Transverse colon (tissue), 4 donors: ENCODE results near the gene TRIM54. TPM values are rescaled to one million over a fixed set of nuclear protein-coding genes. Genes with fewer than 3 reads are reported as not detected.

Experiments
- total RNA-seq, 4 donors: library from RNA; depleted of rRNA; stranded (reverse); fragments of >200 nt; gene quantifications; one replicate each; pipeline ENCODE4 v1.1.0, GENCODE V29; 2016

TRIM54 gene
- total RNA-seq, 4 donors from 2014 or later, result 0.40 to 1.9 (median 1.2) TPM; not detected in 1

Other genes with a start within 250 kb of the TRIM54 start
- gene TMEM214, start 249.5 kb upstream of the TRIM54 start, total RNA-seq, result 100 to 1,000 TPM in 2 of 4 donors, 10 to 100 TPM in 2; 51.2 to 179 (median 127) TPM
- gene AGBL5, start 230.8 kb upstream of the TRIM54 start, total RNA-seq, result 10 to 100 TPM in 3 of 4 donors, 1 to 10 TPM in 1; 9.7 to 39.2 (median 13.9) TPM
- 100 to 1,000 TPM in 3 of 4 donors, 10 to 100 TPM in 1; 92.7 to 320 (median 202) TPM for gene OST4, start 210.8 kb upstream of the TRIM54 start, total RNA-seq
- gene EMILIN1, start 203.8 kb upstream of the TRIM54 start, total RNA-seq, result 100 to 1,000 TPM in 1 of 4 donors, 10 to 100 TPM in 3; 41.0 to 152 (median 65.6) TPM
- 10 to 100 TPM in 1 of 4 donors, 1 to 10 TPM in 3; 1.8 to 12.0 (median 6.3) TPM for gene KHK, start 195.7 kb upstream of the TRIM54 start, total RNA-seq
- 1 to 10 TPM in 2 of 4 donors, under 1 TPM in 1, not detected in 1; 0.27 to 4.9 (median 1.1) TPM for gene CGREF1, start 163.3 kb upstream of the TRIM54 start, total RNA-seq
- under 1 TPM in 1 of 4 donors, not detected in 3; 0.48 TPM for gene ABHD1, start 158.6 kb upstream of the TRIM54 start, total RNA-seq
- 100 to 1,000 TPM in 1 of 4 donors, 10 to 100 TPM in 3; 53.2 to 105 (median 71.1) TPM for gene PREB, start 147.8 kb upstream of the TRIM54 start, total RNA-seq
- not detected for gene PRR30, start 143.0 kb upstream of the TRIM54 start, total RNA-seq
- not detected for gene TCF23, start 133.4 kb upstream of the TRIM54 start, total RNA-seq
- 100 to 1,000 TPM in 2 of 4 donors, 10 to 100 TPM in 2; 64.7 to 179 (median 121) TPM for gene ATRAID, start 70.4 kb upstream of the TRIM54 start, total RNA-seq
- 10 to 100 TPM; 22.8 to 58.3 (median 41.0) TPM for gene SLC5A6, start 70.2 kb upstream of the TRIM54 start, total RNA-seq
- 10 to 100 TPM; 11.9 to 25.9 (median 16.6) TPM for gene CAD, start 65.1 kb upstream of the TRIM54 start, total RNA-seq
- under 1 TPM in 1 of 4 donors, not detected in 3; 0.60 TPM for gene SLC30A3, start 19.4 kb upstream of the TRIM54 start, total RNA-seq
- not detected for gene DNAJC5G, start 7.0 kb upstream of the TRIM54 start, total RNA-seq
- gene UCN, start 26.0 kb downstream of the TRIM54 start, total RNA-seq, result 10 to 100 TPM in 1 of 4 donors, 1 to 10 TPM in 1, under 1 TPM in 1, not detected in 1; 0.82 to 10.8 (median 2.2) TPM
- 10 to 100 TPM; 34.4 to 53.8 (median 38.3) TPM for gene MPV17, start 40.7 kb downstream of the TRIM54 start, total RNA-seq
- gene GTF3C2, start 74.3 kb downstream of the TRIM54 start, total RNA-seq, result 10 to 100 TPM; 55.7 to 79.2 (median 63.6) TPM
- 10 to 100 TPM; 12.0 to 36.7 (median 27.5) TPM for gene EIF2B4, start 87.9 kb downstream of the TRIM54 start, total RNA-seq
- 10 to 100 TPM; 59.8 to 99.3 (median 73.9) TPM for gene SNX17, start 88.2 kb downstream of the TRIM54 start, total RNA-seq
- gene ZNF513, start 98.3 kb downstream of the TRIM54 start, total RNA-seq, result 10 to 100 TPM; 24.0 to 41.0 (median 32.6) TPM
- gene PPM1G, start 127.2 kb downstream of the TRIM54 start, total RNA-seq, result 10 to 100 TPM; 43.4 to 54.9 (median 51.7) TPM
- gene NRBP1, start 146.2 kb downstream of the TRIM54 start, total RNA-seq, result 10 to 100 TPM; 38.4 to 74.8 (median 66.8) TPM
- 100 to 1,000 TPM in 1 of 4 donors, 10 to 100 TPM in 3; 18.0 to 112 (median 47.8) TPM for gene KRTCAP3, start 160.0 kb downstream of the TRIM54 start, total RNA-seq
- 100 to 1,000 TPM in 1 of 4 donors, 10 to 100 TPM in 3; 14.5 to 113 (median 43.5) TPM for gene IFT172, start 207.3 kb downstream of the TRIM54 start, total RNA-seq
- gene FNDC4, start 212.8 kb downstream of the TRIM54 start, total RNA-seq, result 1 to 10 TPM in 3 of 4 donors, under 1 TPM in 1; 0.80 to 8.2 (median 2.5) TPM
- not detected for gene GCKR, start 214.4 kb downstream of the TRIM54 start, total RNA-seq